GM12892 (cell line): ENCODE measurements around the gene FBLN5.

Experiments used
- POLR2A ChIP-seq: IDR thresholded peaks from 2 replicates; pipeline ENCODE4 v1.6.1; 2011; ENCODE audit warnings: low read depth, low read length, control low read depth
- TAF1 ChIP-seq: IDR thresholded peaks from 2 replicates; pipeline ENCODE4 v1.6.1; 2011; ENCODE audit warnings: low read depth, mild to moderate bottlenecking, control low read depth, low read length, borderline replicate concordance

DNA sequence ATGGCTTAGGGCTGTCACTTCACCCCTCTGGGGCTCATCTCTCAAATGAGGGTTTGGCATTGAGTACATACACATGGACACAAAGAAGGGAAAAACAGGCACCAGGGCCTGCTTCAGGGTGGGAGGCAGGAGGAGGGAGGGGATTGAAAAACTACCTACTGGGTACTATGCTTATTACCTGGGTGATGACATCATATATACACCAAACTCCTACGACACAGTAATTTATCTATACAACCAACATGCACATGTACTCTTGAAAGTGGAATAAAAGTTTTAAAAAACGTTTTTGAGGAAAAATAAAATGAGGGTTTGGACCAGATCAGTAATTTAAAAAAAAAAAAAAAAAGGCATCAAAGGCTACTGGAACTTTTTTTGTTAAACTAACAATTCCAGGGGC, 76.6 kb downstream of the FBLN5 start:
- TF ChIP-seq POLR2A = no peak
- no peak for TF ChIP-seq TAF1
